PC-3 (cell line): ENCODE data around the gene PDE9A.

Experiments used
- CTCF ChIP-seq: fragments of 300-600 bp; sonication (generic); conservative IDR thresholded peaks from 2 replicates; pipeline ENCODE4 v1.5.1; 2017; ENCODE audit warnings: antibody characterized with exemption, low read depth, mild to moderate bottlenecking, low read length
- EZH2 ChIP-seq: fragments of 300-600 bp; sonication (generic); IDR thresholded peaks from one replicate; pipeline ENCODE4 v1.6.1; 2017; ENCODE audit warnings: antibody characterized with exemption, mild to moderate bottlenecking, low read length; ENCODE audit not compliant: unreplicated experiment
- EZH2phosphoT487 ChIP-seq: fragments of 300-600 bp; sonication (generic); IDR thresholded peaks from 2 replicates; pipeline ENCODE4 v1.6.1; 2018; ENCODE audit warnings: mild to moderate bottlenecking, antibody characterized with exemption, low read length, borderline replicate concordance

GRCh38 chr21:42771503-42771805, 118.0 kb downstream of the PDE9A start:
- TF ChIP-seq CTCF = no peak
- TF ChIP-seq EZH2 = no peak
- no peak for TF ChIP-seq EZH2phosphoT487
